K562 (cell line): ENCODE measurements around the gene CUX1. TPM values are rescaled to one million over a fixed set of nuclear protein-coding genes. Genes with fewer than 3 reads are reported as not detected.

Experiments used
- ARID1B ChIP-seq: fragments of 450-650 bp; IDR thresholded peaks from 2 replicates; pipeline ENCODE4 v1.6.1; 2016; ENCODE audit warnings: antibody characterized with exemption, mild to moderate bottlenecking, inconsistent platforms
- BRD9 ChIP-seq: fragments of 450-650 bp; IDR thresholded peaks from 2 replicates; pipeline ENCODE4 v1.6.1; 2018; ENCODE audit warnings: low read depth; ENCODE audit not compliant: partially characterized antibody
- CREM ChIP-seq: IDR thresholded peaks from 2 replicates; pipeline ENCODE4 v1.6.1; 2014; ENCODE audit warnings: antibody characterized with exemption, low read depth
- DNMT1 ChIP-seq: fragments of 450-650 bp; IDR thresholded peaks from 2 replicates; pipeline ENCODE4 v1.6.1; 2016; ENCODE audit warnings: antibody characterized with exemption, mild to moderate bottlenecking
- HNRNPUL1 ChIP-seq: fragments of 200-400 bp; formaldehyde crosslinking; IDR thresholded peaks from 2 replicates; pipeline ENCODE4 v1.6.1; 2017; ENCODE audit warnings: low read length
- HSF4 ChIP-seq: fragments of 250-450 bp; sonication (Bioruptor Pico); IDR thresholded peaks from 2 replicates; pipeline ENCODE4 v2.1.2; 2022; ENCODE audit warnings: mild to moderate bottlenecking, moderate library complexity, borderline replicate concordance
- U2AF2 ChIP-seq: fragments of 200-400 bp; formaldehyde crosslinking; optimal IDR thresholded peaks from 2 replicates; pipeline ENCODE3; 2017; ENCODE audit warnings: low read depth, mild to moderate bottlenecking, low read length
- ZBTB8A ChIP-seq: fragments of 450-650 bp; IDR thresholded peaks from 2 replicates; pipeline ENCODE4 v1.6.1; 2018; ENCODE audit warnings: mild to moderate bottlenecking, moderate library complexity; ENCODE audit not compliant: partially characterized antibody
- ZNF140 ChIP-seq: fragments of 250-450 bp; sonication (Bioruptor Pico); IDR thresholded peaks from 2 replicates; pipeline ENCODE4 v1.8.0; 2021; ENCODE audit warnings: moderate library complexity, mild to moderate bottlenecking, inconsistent platforms
- polyA plus RNA-seq, 8 experiments: library from polyadenylated mRNA; depleted of rRNA in 4 of 8; stranded (reverse) in 5 of 8; unstranded in 3 of 8; fragments of >200 nt; fragmentation: Nextera tagmentation in 2 of 8; fragmentation: Illumina TruSeq in 1 of 8; extraction: Ambion mirVana in 2 of 8; extraction: Trizol in 1 of 8; gene quantifications; 2 replicates each; pipeline versions ENCODE4 v1.2.1 to v1.2.3, GENCODE V29; 2011 to 2014; ENCODE audit warnings: inconsistent platforms in 1 of 8, missing spikeins in 1 of 8
- total RNA-seq, 7 experiments: library from RNA; depleted of rRNA in 6 of 7; stranded (reverse); fragments of >200 nt in 6 of 7; fragmentation: Illumina TruSeq in 2 of 7; extraction: Trizol in 2 of 7; gene quantifications; 2 replicates each; pipeline versions ENCODE4 v1.2.1 to v1.2.3, GENCODE V29; 2011 to 2021; ENCODE audit warnings: low replicate concordance in 1 of 7
- TF ChIP-seq, protein P1 (sequence below): fragments of 250-450 bp; sonication (Bioruptor Pico); IDR thresholded peaks from 2 replicates; pipeline ENCODE4 v1.5.0; 2020; ENCODE audit warnings: mild to moderate bottlenecking, borderline replicate concordance

CUX1 gene
- total and polyA plus RNA-seq, 9 of the 15 experiments (the other 6 are each of a cell fraction or from before 2014, with no cell fraction given) = 3.6 to 55.3 (median 25.2) TPM

- TF ChIP-seq U2AF2 (no peak), CREM (no peak), HNRNPUL1 (no peak), ZNF140 (CRISPR knock-in tag) (no peak), HSF4 (CRISPR knock-in tag) (no peak), BRD9 (no peak), ARID1B (no peak), DNMT1 (no peak), ZBTB8A (no peak)
- TF ChIP-seq, protein P1, sequence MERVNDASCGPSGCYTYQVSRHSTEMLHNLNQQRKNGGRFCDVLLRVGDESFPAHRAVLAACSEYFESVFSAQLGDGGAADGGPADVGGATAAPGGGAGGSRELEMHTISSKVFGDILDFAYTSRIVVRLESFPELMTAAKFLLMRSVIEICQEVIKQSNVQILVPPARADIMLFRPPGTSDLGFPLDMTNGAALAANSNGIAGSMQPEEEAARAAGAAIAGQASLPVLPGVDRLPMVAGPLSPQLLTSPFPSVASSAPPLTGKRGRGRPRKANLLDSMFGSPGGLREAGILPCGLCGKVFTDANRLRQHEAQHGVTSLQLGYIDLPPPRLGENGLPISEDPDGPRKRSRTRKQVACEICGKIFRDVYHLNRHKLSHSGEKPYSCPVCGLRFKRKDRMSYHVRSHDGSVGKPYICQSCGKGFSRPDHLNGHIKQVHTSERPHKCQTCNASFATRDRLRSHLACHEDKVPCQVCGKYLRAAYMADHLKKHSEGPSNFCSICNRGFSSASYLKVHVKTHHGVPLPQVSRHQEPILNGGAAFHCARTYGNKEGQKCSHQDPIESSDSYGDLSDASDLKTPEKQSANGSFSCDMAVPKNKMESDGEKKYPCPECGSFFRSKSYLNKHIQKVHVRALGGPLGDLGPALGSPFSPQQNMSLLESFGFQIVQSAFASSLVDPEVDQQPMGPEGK (CRISPR knock-in tag) = no peak
Measured at GRCh38 chr7:101945034-101945758, 127.8 kb downstream of the CUX1 start (continued).
